HCT116 (cell line): Measurements from ENCODE around the gene CLEC17A. TPM values are rescaled to one million over a fixed set of nuclear protein-coding genes. Genes with fewer than 3 reads are reported as not detected.

Experiments
- ATAC-seq: fragments of 200-7000 bp; cut with Tn5 transposase; 2 replicates; pipeline ENCODE4 v1.9.1; 2020; ENCODE audit warnings: mild to moderate bottlenecking, moderate library complexity
- BruUV-seq: library from RNA; stranded (reverse); fragments of 400-500 nt; replicated peaks from 2 replicates; lab custom pipeline; 2021; lab: Mats Ljungman, UMichigan
- CTCF ChIA-PET: fragments of 300-600 bp; sonication (Branson Sonifier 250); formaldehyde crosslinking; loops from one replicate; lab custom pipeline; 2021; ENCODE audit warnings: antibody characterized with exemption; lab: Charles Lee
- POLR2A ChIA-PET: fragments of 300-600, 350-600 bp; sonication (Branson Sonifier 250); formaldehyde crosslinking; loops from one replicate; lab custom pipeline; 2021; ENCODE audit warnings: antibody characterized with exemption; lab: Charles Lee
- RAD21 ChIA-PET, 2 experiments: fragments of 300-600 bp; sonication (Branson Sonifier 250); formaldehyde crosslinking; loops; one replicate each; lab custom pipeline; 2023; ENCODE audit warnings: low total read pairs in 2 of 2; ENCODE audit not compliant: uncharacterized antibody in 2 of 2, unreplicated experiment in 2 of 2, low non-redundant PET in 1 of 2; lab: Charles Lee
- DNase-seq: peaks from one replicate; pipeline ENCODE4 v3.0.0-alpha.2; 2010; ENCODE audit warnings: low read depth, low spot score
- H2AFZ ChIP-seq: fragments of 200-600 bp; shearing (Covaris generic), sonication (generic); 2 replicates; pipeline ENCODE4 v1.6.1; 2017; ENCODE audit warnings: low read depth, mixed run types, mixed read lengths, antibody characterized with exemption, low read length; ENCODE audit not compliant: poor library complexity, severe bottlenecking
- H3K27ac ChIP-seq: 2 replicates; pipeline ENCODE4 v1.5.1; 2012; ENCODE audit warnings: low read depth, low read length
- H3K27me3 ChIP-seq: fragments of 200-600 bp; sonication (generic); 2 replicates; pipeline ENCODE4 v1.6.1; 2016; ENCODE audit warnings: mixed run types, low read length, mixed read lengths; ENCODE audit not compliant: insufficient read depth
- H3K36me3 ChIP-seq, 2 experiments: fragments of 200-500 bp in 1 of 2; fragments of 200-600 bp in 1 of 2; sonication (Bioruptor generic) in 1 of 2; sonication (generic) in 1 of 2; 2 replicates each; pipeline versions ENCODE4 v1.5.1 to v1.6.1; 2014 to 2016; ENCODE audit warnings: low read length in 2 of 2, inconsistent platforms in 1 of 2, mixed read lengths in 1 of 2, mixed run types in 1 of 2; ENCODE audit not compliant: insufficient read depth in 2 of 2, control insufficient read depth in 1 of 2
- H3K4me1 ChIP-seq, 2 experiments: fragments of 200-600 bp in 1 of 2; sonication (generic) in 1 of 2; 2 replicates each; pipeline versions ENCODE4 v1.5.1 to v1.6.1; 2012 to 2017; ENCODE audit warnings: low read length in 2 of 2, inconsistent platforms in 1 of 2, mild to moderate bottlenecking in 1 of 2, mixed read lengths in 1 of 2, mixed run types in 1 of 2, moderate library complexity in 1 of 2; ENCODE audit not compliant: insufficient read depth in 2 of 2, control insufficient read depth in 1 of 2
- H3K4me2 ChIP-seq: fragments of 200-600 bp; sonication (generic); 2 replicates; pipeline ENCODE4 v1.6.1; 2017; ENCODE audit warnings: mixed run types, low read length, mixed read lengths
- H3K4me3 ChIP-seq, 2 experiments: fragments of 200-600 bp in 1 of 2; sonication (generic) in 1 of 2; replicated peaks in 1 of 2; 2 replicates each; pipeline ENCODE4 v1.5.1; 2011 to 2016; ENCODE audit warnings: low read length in 2 of 2, control low read depth in 1 of 2, low read depth in 1 of 2, mild to moderate bottlenecking in 1 of 2, mixed read lengths in 1 of 2, mixed run types in 1 of 2
- H3K79me2 ChIP-seq: fragments of 200-600 bp; sonication (generic); 2 replicates; pipeline ENCODE4 v1.6.1; 2017; ENCODE audit warnings: mild to moderate bottlenecking, mixed run types, low read length, moderate library complexity, mixed read lengths; ENCODE audit not compliant: insufficient read depth
- H3K9ac ChIP-seq: fragments of 200-600 bp; sonication (generic); 2 replicates; pipeline ENCODE4 v1.6.1; 2016; ENCODE audit warnings: low read length, mixed read lengths
- H3K9me2 ChIP-seq: fragments of 200-600 bp; sonication (generic), shearing (Covaris generic); 2 replicates; pipeline ENCODE4 v1.6.1; 2017; ENCODE audit warnings: mixed run types, mild to moderate bottlenecking, moderate library complexity; ENCODE audit not compliant: insufficient read depth
- H3K9me3 ChIP-seq, 2 experiments: fragments of 200-500 bp in 1 of 2; fragments of 200-600 bp in 1 of 2; sonication (Bioruptor generic) in 1 of 2; sonication (generic) in 1 of 2; 2 replicates each; pipeline ENCODE4 v1.6.1; 2014 to 2017; ENCODE audit warnings: low read length in 2 of 2, mixed read lengths in 2 of 2, inconsistent platforms in 1 of 2, low read depth in 1 of 2, mild to moderate bottlenecking in 1 of 2, mixed run types in 1 of 2, moderate library complexity in 1 of 2; ENCODE audit not compliant: control insufficient read depth in 1 of 2, insufficient read depth in 1 of 2
- H4K20me1 ChIP-seq: fragments of 200-600 bp; sonication (generic), shearing (Covaris generic); 2 replicates; pipeline ENCODE4 v1.6.1; 2017; ENCODE audit warnings: mixed run types, mild to moderate bottlenecking, moderate library complexity; ENCODE audit not compliant: insufficient read depth
- ATF3 ChIP-seq: IDR thresholded peaks from 2 replicates; pipeline ENCODE4 v1.6.1; 2012
- CBX3 ChIP-seq: IDR thresholded peaks from 2 replicates; pipeline ENCODE4 v1.6.1; 2012; ENCODE audit warnings: low read depth
- CEBPB ChIP-seq: IDR thresholded peaks from 2 replicates; pipeline ENCODE4 v1.6.1; 2012; ENCODE audit warnings: low read depth
- CTCF ChIP-seq, 3 experiments: fragments of 200-600 bp in 1 of 3; sonication (generic) in 1 of 3; IDR thresholded peaks in 2 of 3; conservative IDR thresholded peaks in 1 of 3; 2 replicates each; pipeline ENCODE4 v1.5.1; 2012 to 2017; ENCODE audit warnings: low read depth in 2 of 3, low read length in 2 of 3, antibody characterized with exemption in 1 of 3, borderline replicate concordance in 1 of 3, control low read depth in 1 of 3, mild to moderate bottlenecking in 1 of 3, mixed read lengths in 1 of 3, mixed run types in 1 of 3, moderate library complexity in 1 of 3; ENCODE audit not compliant: insufficient read depth in 1 of 3
- ELF1 ChIP-seq: IDR thresholded peaks from 2 replicates; pipeline ENCODE4 v1.6.1; 2012; ENCODE audit warnings: low read depth, borderline replicate concordance
- EZH2phosphoT487 ChIP-seq: fragments of 200-600 bp; IDR thresholded peaks from 2 replicates; pipeline ENCODE4 v1.6.1; 2018; ENCODE audit warnings: antibody characterized with exemption, borderline replicate concordance
- JUND ChIP-seq: IDR thresholded peaks from 2 replicates; pipeline ENCODE4 v1.6.1; 2012
- POLR2A ChIP-seq: IDR thresholded peaks from 2 replicates; pipeline ENCODE4 v1.7.0; 2011; ENCODE audit warnings: borderline replicate concordance; ENCODE audit not compliant: insufficient read depth, insufficient read length; ENCODE audit errors: extremely low read depth
- POLR2AphosphoS5 ChIP-seq: IDR thresholded peaks from 2 replicates; pipeline ENCODE4 v1.6.1; 2011; ENCODE audit warnings: mild to moderate bottlenecking, low read depth, low read length, moderate library complexity
- RAD21 ChIP-seq: IDR thresholded peaks from 2 replicates; pipeline ENCODE4 v1.6.1; 2012; ENCODE audit warnings: low read depth, mild to moderate bottlenecking
- REST ChIP-seq: IDR thresholded peaks from 2 replicates; pipeline ENCODE4 v1.6.1; 2012; ENCODE audit warnings: low read depth
- SIN3A ChIP-seq: IDR thresholded peaks from 2 replicates; pipeline ENCODE4 v1.6.1; 2012; ENCODE audit warnings: low read depth
- SP1 ChIP-seq: IDR thresholded peaks from 2 replicates; pipeline ENCODE4 v1.6.1; 2012; ENCODE audit warnings: low read depth
- SRF ChIP-seq: IDR thresholded peaks from 2 replicates; pipeline ENCODE4 v1.6.1; 2012; ENCODE audit warnings: low read depth
- TCF7L2 ChIP-seq: IDR thresholded peaks from 2 replicates; pipeline ENCODE4 v1.7.0; 2011; ENCODE audit warnings: borderline replicate concordance, inconsistent platforms; ENCODE audit not compliant: insufficient read depth, insufficient read length; ENCODE audit errors: extremely low read depth
- ZBTB33 ChIP-seq: IDR thresholded peaks from 2 replicates; pipeline ENCODE4 v1.6.1; 2011; ENCODE audit warnings: mild to moderate bottlenecking, low read length, moderate library complexity; ENCODE audit not compliant: insufficient replicate concordance; ENCODE audit errors: extremely low read depth
- ZNF274 ChIP-seq: fragments of 200-500 bp; sonication (Bioruptor generic); IDR thresholded peaks from 2 replicates; pipeline ENCODE4 v1.6.1; 2014; ENCODE audit warnings: mild to moderate bottlenecking, low read depth, low read length, inconsistent platforms
- intact Hi-C: fragments of 100-400 bp; cut with micrococcal nuclease; formaldehyde crosslinking; loops from 2 replicates; pipeline ENCODE4 v1.10.0; 2022
- total RNA-seq: library from RNA; stranded (reverse); gene quantifications from one replicate; pipeline ENCODE4 v1.2.1, GENCODE V29; 2021; ENCODE audit not compliant: unreplicated experiment

Gene CLEC17A
- total RNA-seq, 1 experiment from 2014 or later, result not detected

- Histone ChIP-seq H4K20me1 (no peaks in the 10 kb centered on the region), H3K27ac (no peak overlapping the region), H3K36me3 (peaks cover 0 to 4% of the 10 kb centered on the region in 2 experiments; a peak in 2 of 4 replicates), H3K4me3 (no peak overlapping the region), H3K9me3 (no peaks in the 10 kb centered on the region), H3K27me3 (no peaks in the 10 kb centered on the region), H3K79me2 (peaks cover 66% of the 10 kb centered on the region), H3K9me2 (no peaks in the 10 kb centered on the region), H3K9ac (no peak overlapping the region), H3K4me2 (no peak overlapping the region), H2AFZ (no peak overlapping the region), H3K4me1 (peaks cover 13 to 25% of the 10 kb centered on the region in 2 experiments)
- no peak for ATAC-seq
- CTCF ChIA-PET, result no interaction called here
- intact Hi-C loops, result no loop called here
- RAD21 ChIA-PET, result no interaction called here
- DNase-seq, result no peak
- TF ChIP-seq ATF3 (no peak), ZBTB33 (no peak), RAD21 (no peak), POLR2AphosphoS5 (no peak), SP1 (no peak), ZNF274 (no peak), EZH2phosphoT487 (no peak), TCF7L2 (no peak), CBX3 (no peak), ELF1 (no peak), POLR2A (no peak), CEBPB (no peak), SRF (no peak), REST (no peak), JUND (no peak), CTCF (IDR thresholded peaks at IDR 0.05 in 2 of 3, conservative IDR thresholded peaks at IDR 0.05 in 1 of 3; ENCODE audit: borderline replicate concordance in 1 of 3, insufficient read depth in 1 of 3, low read depth in 2 of 3, low read length in 2 of 3) (no peak), SIN3A (no peak)
- BruUV-seq, result no TSS peak
- POLR2A ChIA-PET, result no interaction called here
Observed at GRCh38 chr19:14561249-14561648, 21.6 kb upstream of the CLEC17A start.
